ENCODE data around the gene DLL1.

Gene DLL1

GRCh38 chr6:170251776-170252571 is 38.9 kb downstream of the DLL1 start:
- H3K36me3 ChIP-seq, result no peaks in the 10 kb centered on the region
- H3K27me3 ChIP-seq, result no peaks in the 10 kb centered on the region
- no peak overlapping the region for H3K27ac ChIP-seq
- H3K9me3 ChIP-seq, result no peaks in the 10 kb centered on the region
- no peaks in the 10 kb centered on the region for H3K4me1 ChIP-seq (ENCODE audit: control insufficient read depth in 1 of 2, insufficient read depth in 1 of 2, low read depth in 1 of 2, low read length in 1 of 2)
- TF ChIP-seq CTCF (IDR thresholded peaks at IDR 0.05), result no peak
- H3K4me3 ChIP-seq (ENCODE audit: low read depth in 1 of 2, low read length in 1 of 2), result no peak overlapping the region

GRCh38 chr6:170250981-170251775 is 39.7 kb downstream of the DLL1 start:
- H3K27ac ChIP-seq, result no peak overlapping the region
- no peaks in the 10 kb centered on the region for H3K27me3 ChIP-seq
- H3K4me3 ChIP-seq (ENCODE audit: low read depth in 1 of 2, low read length in 1 of 2), result no peak overlapping the region
- no peak for TF ChIP-seq CTCF (IDR thresholded peaks at IDR 0.05)
- no peaks in the 10 kb centered on the region for H3K9me3 ChIP-seq
- no peaks in the 10 kb centered on the region for H3K4me1 ChIP-seq (ENCODE audit: control insufficient read depth in 1 of 2, insufficient read depth in 1 of 2, low read depth in 1 of 2, low read length in 1 of 2)
- no peaks in the 10 kb centered on the region for H3K36me3 ChIP-seq

GRCh38 chr6:170250455-170250854 is 40.4 kb downstream of the DLL1 start:
- Histone ChIP-seq H3K4me3 (ENCODE audit: low read depth in 1 of 2, low read length in 1 of 2) (no peak overlapping the region), H3K9me3 (no peaks in the 10 kb centered on the region), H3K36me3 (no peaks in the 10 kb centered on the region), H3K27me3 (no peaks in the 10 kb centered on the region), H3K27ac (no peak overlapping the region), H3K4me1 (ENCODE audit: control insufficient read depth in 1 of 2, insufficient read depth in 1 of 2, low read depth in 1 of 2, low read length in 1 of 2) (no peaks in the 10 kb centered on the region)
- no peak for TF ChIP-seq CTCF (IDR thresholded peaks at IDR 0.05)

GRCh38 chr6:170249817-170250216 is 41.1 kb downstream of the DLL1 start:
- no peak for TF ChIP-seq CTCF (IDR thresholded peaks at IDR 0.05)
- H3K36me3 ChIP-seq, result no peaks in the 10 kb centered on the region

GRCh38 chr6:170248861-170249600 is 41.8 kb downstream of the DLL1 start:
- no peaks in the 10 kb centered on the region for H3K36me3 ChIP-seq
- H3K9me3 ChIP-seq, result no peaks in the 10 kb centered on the region
- H3K27me3 ChIP-seq, result no peaks in the 10 kb centered on the region
- no peak overlapping the region for H3K27ac ChIP-seq
- H3K4me1 ChIP-seq (ENCODE audit: control insufficient read depth in 1 of 2, insufficient read depth in 1 of 2, low read depth in 1 of 2, low read length in 1 of 2), result no peaks in the 10 kb centered on the region
- no peak overlapping the region for H3K4me3 ChIP-seq (ENCODE audit: low read depth in 1 of 2, low read length in 1 of 2)
- no peak for TF ChIP-seq CTCF (IDR thresholded peaks at IDR 0.05)

More at GRCh38 chr6:170249817-170250216, 41.1 kb downstream of the DLL1 start:
- Histone ChIP-seq H3K27ac (no peak overlapping the region), H3K4me1 (ENCODE audit: control insufficient read depth in 1 of 2, insufficient read depth in 1 of 2, low read depth in 1 of 2, low read length in 1 of 2) (no peaks in the 10 kb centered on the region), H3K27me3 (no peaks in the 10 kb centered on the region), H3K9me3 (no peaks in the 10 kb centered on the region), H3K4me3 (ENCODE audit: low read depth in 1 of 2, low read length in 1 of 2) (no peak overlapping the region)

Data from neutrophil (primary cell).